ENCODE measurements around the gene TREML1.
"Not testable (repeated sequence)": the region's sequence is repeated elsewhere in the genome, so short reads cannot be mapped to it uniquely, and the experiment has no call there.

Gene TREML1, protein sequence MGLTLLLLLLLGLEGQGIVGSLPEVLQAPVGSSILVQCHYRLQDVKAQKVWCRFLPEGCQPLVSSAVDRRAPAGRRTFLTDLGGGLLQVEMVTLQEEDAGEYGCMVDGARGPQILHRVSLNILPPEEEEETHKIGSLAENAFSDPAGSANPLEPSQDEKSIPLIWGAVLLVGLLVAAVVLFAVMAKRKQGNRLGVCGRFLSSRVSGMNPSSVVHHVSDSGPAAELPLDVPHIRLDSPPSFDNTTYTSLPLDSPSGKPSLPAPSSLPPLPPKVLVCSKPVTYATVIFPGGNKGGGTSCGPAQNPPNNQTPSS

DNA sequence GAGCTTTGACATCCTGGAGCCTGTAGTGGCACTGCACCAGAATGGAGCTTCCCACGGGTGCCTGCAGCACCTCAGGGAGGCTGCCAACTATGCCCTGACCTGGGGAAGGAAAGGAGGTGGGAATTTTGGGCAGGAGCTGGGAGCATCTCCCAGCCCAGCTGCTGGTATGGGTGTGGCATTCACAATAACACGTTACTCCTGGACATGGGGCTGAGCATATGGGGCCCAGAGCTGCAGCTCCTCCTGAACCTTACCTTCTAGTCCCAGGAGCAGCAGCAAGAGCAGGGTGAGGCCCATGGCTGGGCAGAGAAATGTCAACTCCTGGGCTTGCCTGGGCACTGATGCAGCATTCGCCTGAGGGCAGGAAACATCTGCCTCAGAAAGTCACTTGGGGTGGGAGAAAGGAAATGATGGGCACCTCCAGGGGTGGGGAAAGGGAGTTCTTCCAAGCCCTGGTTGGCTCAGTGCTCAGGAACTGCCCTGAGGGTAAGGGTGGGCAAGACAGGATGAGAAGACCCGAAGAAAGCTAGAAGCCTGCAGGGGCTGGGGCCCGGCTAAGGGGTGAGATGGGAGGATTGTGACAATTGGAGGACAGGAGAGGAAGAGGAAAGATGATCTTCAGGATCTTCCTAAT, at the start of gene TREML1:
TREML1 (minus strand) TSS at position 356 of the 634 bp plus-strand sequence; CDS start at position 297, 59 bp downstream.
- FAIRE-seq (no peak), DNase-seq (ENCODE audit: low spot score) (no peak)

DNA sequence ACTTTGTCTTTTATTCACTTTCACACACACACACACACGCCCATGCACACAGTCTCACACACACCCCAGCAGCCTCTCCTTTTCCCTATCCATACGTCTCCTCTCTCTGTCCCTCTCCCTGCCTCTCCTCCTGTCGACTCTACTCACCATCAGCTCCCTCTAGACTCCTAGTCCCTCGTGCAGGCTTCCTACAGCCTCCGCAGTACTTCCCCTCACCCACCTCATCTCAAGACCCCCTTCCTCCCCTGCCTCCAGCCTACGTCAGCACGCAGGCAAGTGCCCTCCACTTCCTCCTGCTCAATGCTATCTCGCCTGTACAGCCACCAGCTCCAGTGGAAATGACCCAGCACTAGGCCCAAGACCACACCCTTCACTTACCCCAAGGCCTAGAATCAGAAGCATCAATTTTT, 47.6 kb upstream of the TREML1 start:
- FAIRE-seq (no peak), DNase-seq (ENCODE audit: low spot score) (no peak)

DNA sequence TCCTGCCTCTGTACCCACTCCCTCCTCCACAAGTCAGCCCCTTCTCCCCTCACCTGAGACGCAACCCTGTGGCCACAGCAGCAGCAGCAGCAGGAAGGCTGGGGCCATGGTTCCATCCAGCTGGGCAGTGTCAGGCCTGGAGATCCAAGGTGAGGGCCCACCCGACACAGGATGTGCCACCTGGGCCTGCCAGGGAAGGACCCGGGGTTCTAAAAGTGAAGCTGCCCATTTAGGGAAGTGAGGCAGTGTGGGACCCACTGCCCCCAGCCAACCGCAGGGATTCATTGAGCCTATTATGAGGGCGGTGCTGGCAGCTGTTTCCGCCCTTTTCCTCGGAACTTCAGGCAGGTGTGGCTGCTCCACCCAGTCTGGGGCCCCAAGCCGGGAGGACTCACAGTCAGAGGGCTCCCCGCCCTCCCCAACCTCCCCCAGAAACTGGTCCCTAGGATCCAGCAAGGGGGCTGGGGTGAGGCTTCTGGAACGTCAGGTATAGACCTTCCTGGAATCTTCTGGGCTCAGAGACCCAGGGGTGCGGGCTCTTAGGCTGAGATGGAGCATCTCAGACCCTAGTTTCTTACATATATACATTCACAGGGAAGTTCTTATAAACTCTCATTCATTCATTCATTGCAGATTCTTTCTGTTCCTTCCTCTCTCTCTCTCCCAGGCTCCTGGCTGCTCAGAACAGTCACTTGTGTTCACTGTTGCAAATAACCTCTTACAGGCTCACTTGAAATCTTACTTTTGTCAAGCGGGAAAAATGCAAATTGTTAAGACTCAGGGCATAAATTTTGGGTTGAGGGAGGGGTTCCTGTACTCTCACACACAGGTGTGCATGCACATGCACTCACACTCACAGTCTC, 47.0 kb upstream of the TREML1 start, which contains the start of gene TREML2:
TREML2 (minus strand) TSS at position 249 of the 863 bp plus-strand sequence; CDS start at position 108, 141 bp downstream.
- FAIRE-seq (no peak), DNase-seq (ENCODE audit: low spot score) (no peak)

DNA sequence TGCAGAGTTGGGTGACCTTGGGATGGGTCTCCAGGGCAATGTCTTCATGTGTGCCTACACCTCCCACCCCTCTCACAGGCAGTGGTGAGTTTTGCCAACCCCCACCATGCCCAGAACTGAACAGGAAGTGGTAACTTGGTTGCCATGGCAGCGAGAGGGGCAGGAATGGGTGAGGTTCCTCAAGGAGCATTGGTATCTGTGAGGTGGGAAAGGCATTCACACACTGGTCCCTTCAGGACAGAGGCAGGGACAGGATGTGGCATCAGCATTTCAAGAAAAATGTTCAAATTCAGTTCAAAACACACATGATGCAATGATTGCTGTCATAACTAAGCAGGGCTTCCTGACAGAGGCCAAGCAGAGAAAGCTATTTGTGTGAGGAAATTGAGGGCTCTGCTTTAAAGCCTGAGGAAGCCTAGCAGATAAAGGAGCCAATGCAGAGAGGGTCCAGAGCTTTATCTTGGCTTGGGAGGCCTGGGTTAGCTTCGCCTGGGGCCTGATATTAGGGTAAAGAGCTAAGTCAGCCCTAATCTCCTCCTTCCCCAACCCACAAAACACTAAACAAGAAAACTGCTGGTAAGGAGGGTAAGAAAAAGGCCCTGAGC, 46.3 kb upstream of the TREML1 start:
- no peak for DNase-seq (ENCODE audit: low spot score)
- FAIRE-seq: no peak

DNA sequence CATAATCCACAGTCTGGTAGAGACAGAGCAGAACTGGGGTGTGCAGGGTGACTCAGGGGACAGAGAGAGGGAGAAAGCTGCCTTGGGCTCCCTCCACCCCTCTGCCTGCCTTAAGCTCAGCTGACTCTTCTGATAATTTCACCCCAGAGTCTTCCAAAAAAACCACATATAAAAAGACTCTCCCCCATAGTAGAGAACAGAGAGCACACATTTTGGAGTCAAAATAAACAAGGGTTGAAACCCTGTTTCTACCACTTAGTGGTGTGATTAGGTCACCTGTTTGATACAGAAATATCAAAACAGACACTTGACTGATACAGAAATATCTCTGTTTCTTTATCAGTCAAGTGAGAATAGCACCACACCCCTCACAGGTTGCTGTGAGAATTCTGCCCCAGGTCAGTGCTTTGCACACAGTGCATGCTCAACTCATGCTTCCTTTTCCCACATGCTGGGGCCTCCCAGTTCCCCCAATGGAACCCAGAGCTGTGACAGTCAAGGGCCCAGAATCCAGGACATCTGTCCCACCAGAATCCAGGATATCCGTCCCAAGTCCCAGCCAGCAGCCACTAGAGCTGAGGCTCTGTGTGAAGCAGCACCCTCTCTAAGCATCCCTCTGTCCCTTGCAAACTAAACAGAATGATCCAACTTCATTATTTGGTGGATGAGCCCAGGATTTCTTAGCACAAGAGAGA, 45.6 kb upstream of the TREML1 start:
- DNase-seq (ENCODE audit: low spot score) (no peak), FAIRE-seq (no peak)

DNA sequence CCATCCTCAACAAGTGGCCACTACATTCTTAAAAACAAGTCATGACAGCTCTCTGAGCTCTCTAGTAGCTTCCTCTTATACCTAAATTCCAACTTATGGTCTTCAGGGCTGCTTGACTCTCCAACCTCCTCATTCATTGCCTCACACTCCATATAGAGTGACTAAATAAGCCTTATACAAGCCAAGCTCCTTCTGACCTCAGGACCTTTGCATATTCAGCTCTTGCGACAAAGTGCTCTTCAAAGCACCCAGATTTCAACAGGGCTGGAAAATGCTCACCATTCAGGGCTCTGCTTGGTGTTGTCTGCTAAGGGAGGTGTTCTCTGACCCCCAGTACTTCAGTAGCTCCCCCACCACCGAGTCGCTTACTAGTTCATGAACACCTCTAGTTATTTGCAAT, 43.1 kb upstream of the TREML1 start:
- FAIRE-seq: no peak
- no peak for DNase-seq (ENCODE audit: low spot score)

DNA sequence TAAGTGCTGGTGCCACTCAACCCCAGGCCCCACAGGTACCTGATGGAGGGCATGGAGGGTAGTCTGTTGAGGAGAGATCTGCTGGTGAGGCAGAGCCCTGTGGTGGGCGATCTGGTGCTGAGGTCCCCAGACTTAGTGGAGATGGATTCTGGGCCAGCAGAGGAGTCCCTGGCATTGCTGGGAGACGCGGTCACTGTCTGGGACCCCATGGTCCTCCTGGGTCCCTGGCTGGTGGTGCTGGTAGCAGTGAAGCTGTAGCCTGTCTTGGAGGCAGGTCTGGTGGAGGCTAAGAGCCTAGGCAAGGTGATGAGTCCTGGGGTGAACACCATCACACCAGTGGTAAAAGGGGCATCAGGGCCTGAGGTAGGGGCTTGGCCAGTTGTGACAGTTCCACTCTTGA, 40.2 kb upstream of the TREML1 start:
- no peak for DNase-seq (ENCODE audit: low spot score)
- FAIRE-seq: no peak

DNA sequence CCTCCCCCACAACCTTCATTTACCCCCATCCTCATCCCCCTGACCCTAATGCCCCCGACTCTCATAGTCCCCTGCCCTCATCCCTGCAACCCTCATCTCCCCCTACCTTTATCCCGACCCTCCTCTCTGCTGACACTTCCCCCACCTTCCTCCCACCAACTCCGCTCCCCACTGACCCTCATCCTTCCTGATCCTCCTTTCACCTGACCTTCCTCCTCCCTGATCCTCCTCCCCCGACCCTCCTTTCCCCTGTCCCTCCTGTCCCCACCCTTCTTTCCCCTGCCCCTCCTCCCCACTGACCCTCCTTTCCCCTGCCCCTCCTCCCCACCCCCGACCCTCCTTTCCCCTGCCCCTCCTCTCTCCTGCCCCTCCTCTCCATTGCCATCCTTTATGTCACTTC, 39.7 kb upstream of the TREML1 start:
- FAIRE-seq: no peak
- no peak for DNase-seq (ENCODE audit: low spot score)

DNA sequence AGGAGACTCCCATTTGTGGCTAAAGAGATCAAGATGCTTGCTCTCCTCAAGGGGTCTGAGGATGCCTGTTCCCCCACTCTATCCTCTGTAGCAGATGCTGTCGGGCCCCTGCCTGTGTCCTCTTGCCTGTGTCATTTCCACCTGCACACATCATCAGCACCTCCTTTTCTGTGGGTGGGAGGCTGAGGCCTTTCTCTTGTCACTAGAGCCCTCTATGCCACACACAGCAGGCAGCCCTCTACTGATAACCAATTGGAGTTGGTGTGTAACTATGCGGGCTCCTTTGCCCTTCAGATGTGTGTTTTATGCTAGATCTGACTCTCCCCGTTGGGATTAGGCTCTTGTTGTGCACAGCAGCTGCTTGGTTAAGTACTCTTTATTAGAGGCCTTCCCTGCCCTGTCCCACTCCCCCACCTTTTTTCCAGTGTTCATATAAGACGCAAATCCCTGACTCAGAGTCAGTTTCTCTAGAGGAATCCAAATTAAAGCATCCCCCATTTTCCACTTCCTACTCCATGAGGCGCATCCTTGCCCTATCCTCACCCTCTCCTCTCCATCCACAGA, 39.1 kb upstream of the TREML1 start:
- no peak for DNase-seq (ENCODE audit: low spot score)
- no peak for FAIRE-seq

DNA sequence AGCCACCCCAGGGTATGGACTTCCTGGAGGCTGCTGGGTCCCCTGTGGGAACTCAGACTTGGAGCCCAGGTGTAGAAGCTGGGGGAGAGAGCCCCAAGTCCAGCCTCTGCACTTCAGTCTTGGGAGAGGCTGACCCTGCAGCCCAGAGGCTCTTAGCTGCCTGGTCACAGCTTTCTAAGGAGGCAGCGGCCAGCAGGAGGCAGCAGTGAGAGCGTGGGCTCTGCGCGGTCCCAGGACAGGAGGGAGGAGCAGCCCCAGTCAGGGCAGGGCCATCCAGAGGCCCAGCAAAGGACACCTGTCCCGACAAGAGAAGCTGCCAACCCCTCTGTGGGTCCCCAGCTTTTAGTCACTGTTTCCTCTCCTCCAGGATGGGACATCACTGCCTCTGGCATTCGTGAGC, 37.4 kb upstream of the TREML1 start:
- no peak for DNase-seq (ENCODE audit: low spot score)
- FAIRE-seq: no peak

DNA sequence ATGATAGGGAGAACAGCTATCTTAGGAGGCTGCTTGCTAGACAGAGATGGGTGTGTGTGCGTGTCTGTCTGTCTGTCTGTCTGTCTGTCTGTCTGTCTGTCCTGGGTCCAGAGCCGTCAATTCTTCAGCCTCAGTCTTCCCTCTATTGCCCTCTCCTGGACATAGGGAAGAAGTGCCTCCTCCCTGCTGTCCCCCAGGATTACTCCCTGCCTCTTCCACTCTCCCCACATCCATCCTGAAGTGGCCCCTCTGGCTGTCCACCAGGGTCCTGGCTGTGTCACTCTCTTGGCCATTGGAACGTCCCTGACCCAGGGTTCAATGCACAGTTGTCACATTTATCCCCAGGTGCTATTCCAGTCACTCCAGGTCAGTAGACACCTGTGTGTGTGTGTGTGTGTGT, 36.6 kb upstream of the TREML1 start:
- FAIRE-seq: no peak
- DNase-seq (ENCODE audit: low spot score): no peak

DNA sequence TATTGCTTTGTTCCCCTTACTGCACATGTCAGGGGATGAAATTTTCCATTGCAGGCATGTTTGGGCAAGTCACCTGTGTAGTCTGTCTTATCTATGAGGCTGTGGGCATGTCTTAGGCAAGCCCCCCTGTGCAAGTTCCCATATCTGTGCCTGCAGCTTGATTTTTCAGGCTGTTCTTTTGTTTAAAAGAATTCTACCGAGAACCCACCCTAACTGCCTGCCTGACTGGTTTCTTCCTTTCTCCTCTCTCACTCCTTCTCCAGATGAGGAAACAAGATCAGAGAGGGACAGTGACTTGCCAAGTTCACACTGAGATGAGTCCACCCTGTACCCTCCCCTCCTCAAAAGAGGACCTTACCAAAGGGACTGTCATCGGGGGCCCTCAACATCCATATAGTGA, 35.8 kb upstream of the TREML1 start:
- FAIRE-seq (no peak), DNase-seq (ENCODE audit: low spot score) (no peak)

DNA sequence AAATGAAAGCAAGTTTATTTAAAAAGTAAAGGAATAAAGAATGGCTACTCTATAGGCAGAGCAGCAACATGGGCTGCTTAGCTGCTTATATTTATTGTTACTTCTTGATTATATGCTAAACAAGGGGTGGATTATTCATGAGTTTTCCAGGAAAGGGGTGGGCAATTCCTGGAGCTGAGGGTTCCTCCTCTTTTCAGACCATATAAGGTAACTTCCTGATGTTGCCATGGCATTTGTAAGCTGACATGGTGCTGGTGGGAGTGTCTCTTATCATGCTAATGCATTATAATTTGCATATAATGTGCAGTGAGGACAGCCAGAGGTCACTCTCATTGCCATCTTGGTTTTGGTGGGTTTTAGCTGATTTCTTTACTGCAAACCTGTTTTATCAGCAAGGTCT, 34.9 kb upstream of the TREML1 start:
- not testable (repeated sequence) for DNase-seq (ENCODE audit: low spot score); FAIRE-seq

DNA sequence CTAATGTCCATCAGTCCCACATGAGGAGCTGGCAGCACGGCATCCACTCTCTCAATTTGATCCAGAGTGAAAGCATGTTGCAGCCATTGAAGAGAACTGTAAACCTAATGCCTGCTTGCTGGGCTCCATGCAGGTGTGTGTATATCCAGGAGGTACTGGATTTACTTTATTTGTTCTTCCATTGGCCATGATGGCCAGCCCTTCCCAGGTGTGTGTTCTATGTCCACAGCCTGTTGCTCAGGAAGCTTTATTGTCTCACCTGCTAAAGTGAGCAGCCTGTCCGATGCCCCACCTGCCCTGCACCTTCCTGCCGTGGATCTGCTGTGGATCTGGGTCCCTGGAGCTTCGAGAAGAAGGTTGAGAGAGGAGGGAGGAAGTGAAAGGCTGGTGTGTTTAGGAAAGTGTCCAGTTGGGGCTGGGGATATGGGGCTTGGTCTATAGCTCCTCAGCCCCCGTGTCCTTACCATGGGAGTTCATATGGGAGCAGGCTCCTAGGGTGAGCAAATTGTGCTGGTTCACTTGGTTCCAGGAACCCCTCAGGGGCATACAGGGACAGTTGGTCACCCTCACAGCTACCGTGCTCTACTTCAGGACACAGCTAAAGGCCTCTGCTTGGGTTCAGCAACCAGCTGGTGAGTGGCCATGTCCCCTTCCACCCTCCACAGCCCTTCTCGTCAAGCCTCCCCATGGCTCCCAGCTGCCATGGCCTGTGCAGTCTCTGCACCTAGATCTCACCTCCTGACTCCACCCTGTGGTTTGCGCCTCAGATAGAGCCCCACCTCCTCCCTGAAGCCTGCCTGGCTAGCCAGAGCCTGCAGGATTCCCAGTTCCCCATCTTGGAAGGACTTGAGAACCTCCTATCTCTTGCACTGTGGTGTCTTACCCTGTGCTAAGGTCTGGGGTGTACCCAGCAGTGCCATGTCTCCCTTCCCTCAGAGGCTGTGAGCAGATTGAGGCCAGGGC, 34.1 kb upstream of the TREML1 start:
- no peak for DNase-seq (ENCODE audit: low spot score)

DNA sequence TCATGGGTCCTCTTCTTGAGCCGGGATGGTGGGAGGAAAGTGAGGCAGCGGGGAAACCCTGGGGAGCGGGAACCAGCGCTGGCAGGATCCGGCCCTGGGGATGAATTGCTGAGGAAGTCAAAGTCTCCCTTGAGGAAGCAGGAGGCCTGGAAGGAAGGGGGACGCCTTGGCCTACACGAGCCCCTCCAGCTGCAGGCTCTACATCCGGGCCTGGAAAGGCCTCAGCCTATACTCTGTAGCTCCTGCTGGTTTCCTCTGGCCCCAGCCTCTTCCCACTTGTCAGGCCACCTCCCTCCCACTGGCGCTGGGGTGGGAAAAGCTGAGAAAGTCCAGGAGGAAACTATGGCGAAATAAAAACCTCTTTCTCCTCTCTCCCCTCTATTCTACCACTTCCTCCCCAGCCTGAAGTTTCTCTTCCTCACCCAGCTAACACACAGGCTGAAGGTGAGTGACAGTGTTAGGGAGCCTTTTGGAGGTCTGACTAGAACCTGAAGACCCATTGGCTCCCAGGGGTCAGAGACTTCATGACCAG, 31.9 kb upstream of the TREML1 start:
- FAIRE-seq (no peak), DNase-seq (ENCODE audit: low spot score) (no peak)

More for the DNA sequence above, 34.1 kb upstream of the TREML1 start:
- FAIRE-seq: no peak

DNA sequence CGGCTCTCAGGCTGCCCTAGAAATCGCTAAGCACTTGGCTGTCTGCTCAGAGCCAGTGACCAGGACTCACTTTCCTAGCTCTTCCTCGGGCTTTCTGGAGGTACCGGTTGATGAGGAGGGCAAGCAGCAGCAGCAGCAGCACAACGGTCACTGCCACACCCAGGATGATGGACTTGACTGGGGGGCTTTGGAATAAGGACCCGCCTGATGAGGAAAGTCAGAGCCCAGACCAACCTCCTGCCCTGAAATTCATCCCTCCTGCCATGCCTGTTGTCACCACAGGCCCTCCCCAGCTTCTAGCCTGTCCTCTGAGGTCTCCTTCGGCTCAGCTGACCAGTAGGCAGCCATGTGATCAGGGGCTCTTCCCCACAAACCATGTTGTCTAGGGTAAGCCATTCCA, 30.6 kb upstream of the TREML1 start:
- FAIRE-seq (no peak), DNase-seq (ENCODE audit: low spot score) (no peak)

DNA sequence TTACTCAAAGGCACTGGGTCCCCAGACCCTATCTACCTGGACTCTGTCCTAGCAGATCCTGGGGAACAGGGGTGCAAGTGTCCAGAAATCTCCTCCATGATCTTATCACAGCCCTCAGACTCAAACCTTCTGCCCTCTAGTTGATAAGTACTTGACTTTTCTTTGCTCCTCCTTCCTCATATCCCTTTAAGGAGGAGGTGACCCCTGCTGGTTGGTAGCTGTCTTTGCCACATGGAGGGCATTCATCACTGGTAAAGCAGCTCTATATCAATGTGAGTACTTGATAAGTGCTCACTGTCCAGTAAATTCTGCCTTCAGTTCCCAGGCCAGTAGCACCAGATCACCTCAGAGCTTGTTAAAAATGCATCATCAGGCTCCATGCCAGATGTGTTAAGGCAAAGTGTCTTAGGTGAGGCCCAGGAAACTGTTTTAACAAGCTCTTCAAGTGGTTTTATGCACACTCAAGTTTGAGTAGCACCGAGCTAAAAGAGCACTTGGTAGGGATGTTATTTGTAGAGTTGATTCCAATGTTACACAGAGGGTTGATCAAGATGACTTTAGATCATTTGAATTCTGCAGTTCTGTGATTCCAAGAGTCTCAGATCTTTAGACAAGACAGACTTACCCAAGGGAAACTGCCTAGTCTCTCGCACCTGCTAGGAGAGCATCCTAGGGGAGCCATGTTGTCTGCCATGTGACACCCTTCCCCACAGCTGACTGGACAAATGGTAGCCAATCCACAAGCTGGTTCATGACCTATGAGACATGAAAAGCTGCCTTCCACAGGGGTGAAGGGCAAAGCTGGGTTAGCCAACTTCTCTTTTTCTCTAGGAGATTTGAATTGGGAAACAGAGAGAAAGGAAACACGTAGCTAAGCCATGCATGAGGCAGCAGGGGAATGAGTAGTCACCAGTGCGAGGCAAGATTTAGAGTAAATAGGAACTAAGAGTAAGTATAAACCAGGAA, 28.2 kb upstream of the TREML1 start:
- DNase-seq (ENCODE audit: low spot score): peak; percentile 17

DNA sequence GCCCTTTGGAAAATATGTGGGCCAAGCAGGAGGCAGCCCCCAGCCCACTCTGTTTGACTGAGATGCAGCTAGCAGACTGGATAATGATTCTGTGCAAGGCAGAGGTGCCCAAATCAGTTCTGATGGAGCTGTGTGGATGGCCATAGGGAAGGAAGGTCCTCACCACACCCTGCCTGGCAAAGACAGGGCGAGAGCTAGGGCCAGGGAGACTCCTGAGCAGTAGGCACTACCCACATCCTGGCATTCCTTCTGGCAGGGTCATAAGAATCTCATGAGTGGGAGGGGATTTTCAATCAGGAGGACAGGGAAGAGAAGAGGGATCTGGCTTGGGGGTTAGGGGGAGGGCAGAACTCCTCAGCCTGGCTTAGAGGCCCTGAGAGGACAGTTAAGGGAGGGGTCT, 27.4 kb upstream of the TREML1 start:
- no peak for DNase-seq (ENCODE audit: low spot score)
- no peak for FAIRE-seq

More for the DNA sequence above, 28.2 kb upstream of the TREML1 start:
- no peak for FAIRE-seq
